Testis (tissue), 3 donors: ENCODE results near the gene SIAH1. TPM values are rescaled to one million over a fixed set of nuclear protein-coding genes. Genes with fewer than 3 reads are reported as not detected.

Source experiments
- DNase-seq: peaks from one replicate; pipeline ENCODE4 v3.0.0-alpha.2; 2019
- H3K27ac ChIP-seq, 2 donors: fragments of 200-600 bp; sonication (generic); one replicate each; pipeline ENCODE4 v1.5.1; 2019
- H3K27me3 ChIP-seq: fragments of 200-600 bp; sonication (generic); one replicate; pipeline ENCODE4 v1.5.1; 2019
- H3K36me3 ChIP-seq: fragments of 200-600 bp; sonication (generic); one replicate; pipeline ENCODE4 v1.5.1; 2017; ENCODE audit warnings: low read depth; ENCODE audit errors: missing control alignments
- H3K4me1 ChIP-seq: fragments of 200-600 bp; sonication (generic); one replicate; pipeline ENCODE4 v1.5.1; 2019
- H3K4me3 ChIP-seq, 2 donors: fragments of 200-600 bp; sonication (generic); one replicate each; pipeline ENCODE4 v1.5.1; 2017 to 2019
- H3K9me3 ChIP-seq: fragments of 200-600 bp; sonication (generic); one replicate; pipeline ENCODE4 v1.5.1; 2017
- POLR2A ChIP-seq: fragments of 450-650 bp; IDR thresholded peaks from one replicate; pipeline ENCODE4 v1.6.1; 2017; ENCODE audit warnings: antibody characterized with exemption, mild to moderate bottlenecking, moderate library complexity
- WGBS, 2 donors: methylation state at CpG; one replicate each; pipeline ENCODE4 v1.1.5; 2018; 5-methylcytosine and 5-hydroxymethylcytosine counted together
- intact Hi-C: fragments of 100-400 bp; cut with DNase I; formaldehyde crosslinking; loops from one replicate; pipeline ENCODE4 v1.15.1; 2023; ENCODE audit warnings: low total_unique reads
- polyA plus RNA-seq: library from polyadenylated mRNA; stranded (reverse); fragments of 350-450 nt; fragmentation: Illumina TruSeq; extraction: RNeasy Lipid Tissue Mini Kit (QIAGEN cat#74804); gene quantifications from one replicate; pipeline ENCODE4 v1.2.3, GENCODE V29; 2014; ENCODE audit warnings: low read depth, low replicate concordance; ENCODE audit not compliant: insufficient read depth
- total RNA-seq, 2 donors: library from RNA; depleted of rRNA; stranded (reverse); fragments of >200 nt; gene quantifications; one replicate each; pipeline ENCODE4 v1.2.3, GENCODE V29; 2016
- TF ChIP-seq, protein P1 (sequence below), 3 experiments: fragments of 450-650 bp in 2 of 3; fragments of 200-600 bp in 1 of 3; sonication (generic) in 1 of 3; IDR thresholded peaks; one replicate each; pipeline ENCODE4 v1.5.1; 2016 to 2019; ENCODE audit warnings: antibody characterized with exemption in 3 of 3, mild to moderate bottlenecking in 2 of 3, moderate library complexity in 1 of 3

SIAH1 gene
- total and polyA plus RNA-seq, 3 donors from 2014 or later, result 48.2 to 60.3 (median 53.7) TPM

GRCh38 chr16:48335961-48336360, 49.3 kb downstream of the SIAH1 start:
- Histone ChIP-seq H3K36me3 (no peaks in the 10 kb centered on the region), H3K27me3 (no peaks in the 10 kb centered on the region), H3K4me3 (no peak overlapping the region), H3K27ac (no peak overlapping the region), H3K4me1 (no peaks in the 10 kb centered on the region), H3K9me3 (no peaks in the 10 kb centered on the region)
- WGBS, 2 donors, result 91 to 95% methylated on average over 3 of the region's 3 CpGs
- no peak for DNase-seq
- intact Hi-C loops, result no loop called here
- TF ChIP-seq, protein P1, sequence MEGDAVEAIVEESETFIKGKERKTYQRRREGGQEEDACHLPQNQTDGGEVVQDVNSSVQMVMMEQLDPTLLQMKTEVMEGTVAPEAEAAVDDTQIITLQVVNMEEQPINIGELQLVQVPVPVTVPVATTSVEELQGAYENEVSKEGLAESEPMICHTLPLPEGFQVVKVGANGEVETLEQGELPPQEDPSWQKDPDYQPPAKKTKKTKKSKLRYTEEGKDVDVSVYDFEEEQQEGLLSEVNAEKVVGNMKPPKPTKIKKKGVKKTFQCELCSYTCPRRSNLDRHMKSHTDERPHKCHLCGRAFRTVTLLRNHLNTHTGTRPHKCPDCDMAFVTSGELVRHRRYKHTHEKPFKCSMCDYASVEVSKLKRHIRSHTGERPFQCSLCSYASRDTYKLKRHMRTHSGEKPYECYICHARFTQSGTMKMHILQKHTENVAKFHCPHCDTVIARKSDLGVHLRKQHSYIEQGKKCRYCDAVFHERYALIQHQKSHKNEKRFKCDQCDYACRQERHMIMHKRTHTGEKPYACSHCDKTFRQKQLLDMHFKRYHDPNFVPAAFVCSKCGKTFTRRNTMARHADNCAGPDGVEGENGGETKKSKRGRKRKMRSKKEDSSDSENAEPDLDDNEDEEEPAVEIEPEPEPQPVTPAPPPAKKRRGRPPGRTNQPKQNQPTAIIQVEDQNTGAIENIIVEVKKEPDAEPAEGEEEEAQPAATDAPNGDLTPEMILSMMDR (IDR thresholded peaks at IDR 0.05), result no peak

GRCh38 chr16:48334325-48334724, 50.9 kb downstream of the SIAH1 start:
- H3K4me3 ChIP-seq, result no peak overlapping the region
- no peaks in the 10 kb centered on the region for H3K9me3 ChIP-seq
- no peaks in the 10 kb centered on the region for H3K27me3 ChIP-seq
- no peaks in the 10 kb centered on the region for H3K36me3 ChIP-seq
- 82 to 94% methylated on average over 8 to 9 of the region's 9 CpGs for WGBS, 2 donors
- intact Hi-C loops, result no loop called here
- no peak for TF ChIP-seq POLR2A
- TF ChIP-seq, protein P1 (IDR thresholded peaks at IDR 0.05), result no peak
- H3K27ac ChIP-seq, result no peak overlapping the region
- H3K4me1 ChIP-seq, result no peaks in the 10 kb centered on the region
- DNase-seq, result no peak

GRCh38 chr16:48332978-48333377, 52.2 kb downstream of the SIAH1 start:
- no peak overlapping the region for H3K27ac ChIP-seq
- no peaks in the 10 kb centered on the region for H3K36me3 ChIP-seq
- 89 to 93% methylated on average over 5 of the region's 5 CpGs for WGBS, 2 donors
- H3K27me3 ChIP-seq, result no peaks in the 10 kb centered on the region
- TF ChIP-seq, protein P1 (IDR thresholded peaks at IDR 0.05), result no peak
- TF ChIP-seq POLR2A, result no peak
- no peaks in the 10 kb centered on the region for H3K4me1 ChIP-seq
- no peak for DNase-seq
- no peak overlapping the region for H3K4me3 ChIP-seq
- no peaks in the 10 kb centered on the region for H3K9me3 ChIP-seq
- intact Hi-C loops, result no loop called here

DNA sequence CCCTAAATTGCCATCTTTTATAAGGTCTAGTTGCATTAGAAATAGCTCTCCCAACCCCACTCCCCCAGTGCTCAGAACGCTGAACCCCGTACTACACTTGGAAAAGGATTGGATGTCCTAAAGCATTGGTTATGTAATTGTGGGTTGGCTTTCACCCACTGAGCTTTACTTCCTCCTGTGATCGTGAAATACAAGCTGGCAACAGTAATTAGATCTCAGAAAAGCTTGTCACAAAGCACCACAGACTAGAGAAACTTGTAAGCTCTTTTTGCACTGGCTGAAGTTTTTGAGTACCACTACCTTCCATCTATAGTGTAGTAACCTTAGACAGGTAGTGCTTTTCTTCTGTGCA, 54.4 kb downstream of the SIAH1 start:
- intact Hi-C loops, result no loop called here
- no peaks in the 10 kb centered on the region for H3K9me3 ChIP-seq
- no peaks in the 10 kb centered on the region for H3K36me3 ChIP-seq
- no peak overlapping the region for H3K27ac ChIP-seq
- DNase-seq, result no peak
- H3K27me3 ChIP-seq, result no peaks in the 10 kb centered on the region
- H3K4me1 ChIP-seq, result no peaks in the 10 kb centered on the region
- no peak overlapping the region for H3K4me3 ChIP-seq
- TF ChIP-seq POLR2A, result no peak
- TF ChIP-seq, protein P1 (IDR thresholded peaks at IDR 0.05), result no peak
- WGBS, 2 donors, result 73 to 74% methylated on average over 3 of the region's 3 CpGs

DNA sequence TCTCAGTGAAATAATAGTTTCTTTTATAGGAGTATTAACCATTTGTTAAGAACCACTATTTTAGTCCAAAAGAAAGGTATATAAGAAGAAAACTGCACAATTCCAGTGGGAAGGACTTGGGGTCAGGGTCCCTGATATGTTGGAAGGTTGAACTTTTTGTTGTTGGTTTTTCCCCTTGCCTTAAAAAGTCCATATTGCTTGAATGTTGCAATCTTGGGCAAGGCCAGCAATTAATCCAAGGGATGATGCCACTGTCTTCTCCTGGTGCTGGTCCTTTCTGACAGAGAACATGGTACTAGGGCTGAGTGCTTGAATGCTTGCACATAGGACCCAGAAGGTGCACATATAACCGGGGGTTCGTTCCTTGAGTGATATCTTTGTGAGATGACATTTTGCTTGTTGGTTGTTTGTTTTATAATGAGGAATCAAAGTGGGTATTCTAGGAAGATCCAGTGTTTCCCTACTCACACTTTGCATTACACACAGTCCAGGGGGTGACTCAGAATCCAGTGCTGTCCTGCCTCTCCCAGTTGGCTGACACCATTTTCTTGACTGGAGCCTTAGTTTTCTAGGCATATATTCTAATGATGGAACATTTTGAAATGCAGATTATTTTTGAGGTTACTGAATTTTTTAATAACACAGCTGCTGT, 54.9 kb downstream of the SIAH1 start:
- no peaks in the 10 kb centered on the region for H3K4me1 ChIP-seq
- H3K9me3 ChIP-seq, result no peaks in the 10 kb centered on the region
- WGBS, 2 donors, result 88 to 100% methylated on average over 2 of the region's 2 CpGs
- no peak for DNase-seq
- no peak overlapping the region for H3K4me3 ChIP-seq
- H3K27ac ChIP-seq, result no peak overlapping the region
- TF ChIP-seq, protein P1 (IDR thresholded peaks at IDR 0.05), result no peak
- TF ChIP-seq POLR2A, result no peak
- H3K27me3 ChIP-seq, result no peaks in the 10 kb centered on the region
- H3K36me3 ChIP-seq, result no peaks in the 10 kb centered on the region
- intact Hi-C loops, result no loop called here
